SH-SY5Y (cell line): ENCODE measurements around the gene SELENOO.

ENCODE experiments used
- GATA2 ChIP-seq: IDR thresholded peaks from 2 replicates; pipeline ENCODE4 v1.6.1; 2011; ENCODE audit warnings: mild to moderate bottlenecking, low read depth, low read length
- GATA3 ChIP-seq: IDR thresholded peaks from 2 replicates; pipeline ENCODE4 v1.6.1; 2011; ENCODE audit warnings: low read depth, mild to moderate bottlenecking, low read length, moderate library complexity

- TF ChIP-seq GATA2 (no peak), GATA3 (no peak)
These were observed 18.4 kb upstream of the SELENOO start for GRCh38 chr22:50182176-50183081.
